Measurements from ENCODE around the gene AKT2. TPM values are rescaled to one million over a fixed set of nuclear protein-coding genes. Genes with fewer than 3 reads are reported as not detected.

The AKT2 gene
- total RNA-seq, 3 donors from 2014 or later, result 98.4 to 139 (median 103) TPM

DNA sequence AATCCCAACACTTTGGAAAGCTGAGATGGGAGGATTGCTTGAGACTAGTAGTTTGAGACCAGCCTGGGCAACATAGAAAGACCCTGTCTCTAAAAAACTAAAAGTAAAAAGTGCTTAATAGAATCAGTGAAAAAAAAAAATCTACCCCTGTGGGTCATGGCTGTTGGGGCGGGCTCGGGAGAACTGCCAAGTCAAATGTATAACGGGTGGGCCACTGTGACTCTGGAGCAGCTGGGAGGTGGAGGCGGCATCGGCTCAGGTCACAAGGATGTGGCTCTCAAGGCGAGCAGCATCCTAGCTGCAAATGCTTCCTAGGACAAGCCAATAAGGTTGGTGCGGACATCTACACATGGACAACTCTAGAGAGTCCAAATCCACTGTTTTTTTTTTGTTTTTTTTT is 32.2 kb upstream of the AKT2 start:
- Histone ChIP-seq H3K9me3 (no peaks in the 10 kb centered on the region), H3K36me3 (ENCODE audit: low read depth) (no peaks in the 10 kb centered on the region), H3K4me1 (ENCODE audit: low read depth) (no peaks in the 10 kb centered on the region), H3K4me3 (no peak overlapping the region)
- DNase-seq (no peak), ATAC-seq (no peak)
- intact Hi-C loops (cut with DNase I, micrococcal nuclease), result no loop called here
- TF ChIP-seq, protein P1, sequence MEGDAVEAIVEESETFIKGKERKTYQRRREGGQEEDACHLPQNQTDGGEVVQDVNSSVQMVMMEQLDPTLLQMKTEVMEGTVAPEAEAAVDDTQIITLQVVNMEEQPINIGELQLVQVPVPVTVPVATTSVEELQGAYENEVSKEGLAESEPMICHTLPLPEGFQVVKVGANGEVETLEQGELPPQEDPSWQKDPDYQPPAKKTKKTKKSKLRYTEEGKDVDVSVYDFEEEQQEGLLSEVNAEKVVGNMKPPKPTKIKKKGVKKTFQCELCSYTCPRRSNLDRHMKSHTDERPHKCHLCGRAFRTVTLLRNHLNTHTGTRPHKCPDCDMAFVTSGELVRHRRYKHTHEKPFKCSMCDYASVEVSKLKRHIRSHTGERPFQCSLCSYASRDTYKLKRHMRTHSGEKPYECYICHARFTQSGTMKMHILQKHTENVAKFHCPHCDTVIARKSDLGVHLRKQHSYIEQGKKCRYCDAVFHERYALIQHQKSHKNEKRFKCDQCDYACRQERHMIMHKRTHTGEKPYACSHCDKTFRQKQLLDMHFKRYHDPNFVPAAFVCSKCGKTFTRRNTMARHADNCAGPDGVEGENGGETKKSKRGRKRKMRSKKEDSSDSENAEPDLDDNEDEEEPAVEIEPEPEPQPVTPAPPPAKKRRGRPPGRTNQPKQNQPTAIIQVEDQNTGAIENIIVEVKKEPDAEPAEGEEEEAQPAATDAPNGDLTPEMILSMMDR (IDR thresholded peaks at IDR 0.05), result no peak

DNA sequence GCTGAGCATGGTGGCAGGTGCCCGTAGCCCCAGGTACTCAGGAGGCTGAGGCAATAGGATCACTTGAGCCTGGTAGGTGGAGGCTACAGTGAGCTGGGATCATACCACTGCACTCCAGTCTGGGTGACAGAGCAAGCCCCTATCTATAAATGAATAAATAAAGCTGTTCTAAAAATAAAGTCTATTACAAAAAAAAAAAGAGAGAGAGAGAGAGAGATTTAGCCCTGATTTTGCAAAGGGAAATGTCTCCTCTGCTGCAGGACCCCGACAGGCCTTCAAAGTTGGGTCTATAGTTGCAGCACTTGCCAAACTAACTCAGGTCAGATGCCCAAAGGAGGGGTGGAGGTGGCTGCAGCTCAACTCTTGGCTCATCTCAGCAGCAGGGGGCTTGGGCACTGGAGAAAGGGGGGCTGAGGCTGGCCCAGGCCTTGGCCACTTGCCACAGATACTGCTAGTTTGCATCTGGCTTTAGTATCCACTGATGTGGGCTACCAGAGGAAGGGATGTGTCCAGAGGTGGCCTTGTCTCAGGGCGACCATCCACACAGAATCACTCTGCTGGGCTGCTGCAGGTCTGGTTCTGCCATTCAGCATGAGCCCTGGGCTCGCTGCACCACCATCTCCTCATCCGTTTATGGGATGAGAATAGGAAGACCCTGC is 30.8 kb upstream of the AKT2 start:
- Histone ChIP-seq H3K4me3 (no peak overlapping the region), H3K9me3 (no peaks in the 10 kb centered on the region), H3K36me3 (ENCODE audit: low read depth) (no peaks in the 10 kb centered on the region), H3K4me1 (ENCODE audit: low read depth) (no peaks in the 10 kb centered on the region)
- TF ChIP-seq, protein P1 (IDR thresholded peaks at IDR 0.05), result no peak
- ATAC-seq, result no peak
- DNase-seq, result no peak
- intact Hi-C loops (cut with DNase I, micrococcal nuclease), result no loop called here

DNA sequence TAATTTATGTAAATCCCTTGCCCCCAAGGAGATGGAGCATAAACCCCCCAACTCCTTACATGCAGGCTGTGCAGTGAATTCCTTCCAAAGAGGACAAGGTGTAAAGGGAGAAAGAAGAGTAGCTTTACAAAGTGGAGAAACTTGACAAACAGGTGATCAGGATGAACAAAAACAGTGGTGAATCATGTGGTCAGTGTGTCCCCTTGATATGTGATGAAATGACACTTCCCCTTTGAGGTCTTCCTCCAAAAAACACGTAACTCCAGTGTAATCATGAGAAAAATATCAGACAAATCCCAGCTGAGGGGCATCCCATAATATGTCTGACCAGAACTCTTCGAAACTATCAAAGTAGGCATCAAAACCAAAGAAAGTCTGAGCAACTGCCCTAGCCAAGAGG is 29.5 kb upstream of the AKT2 start:
- no peak overlapping the region for H3K4me3 ChIP-seq
- no peaks in the 10 kb centered on the region for H3K9me3 ChIP-seq
- intact Hi-C loops (cut with DNase I, micrococcal nuclease), result no loop called here
- no peaks in the 10 kb centered on the region for H3K36me3 ChIP-seq (ENCODE audit: low read depth)
- no peaks in the 10 kb centered on the region for H3K4me1 ChIP-seq (ENCODE audit: low read depth)
- DNase-seq (no peak), ATAC-seq (no peak)
- TF ChIP-seq, protein P1 (IDR thresholded peaks at IDR 0.05), result no peak

DNA sequence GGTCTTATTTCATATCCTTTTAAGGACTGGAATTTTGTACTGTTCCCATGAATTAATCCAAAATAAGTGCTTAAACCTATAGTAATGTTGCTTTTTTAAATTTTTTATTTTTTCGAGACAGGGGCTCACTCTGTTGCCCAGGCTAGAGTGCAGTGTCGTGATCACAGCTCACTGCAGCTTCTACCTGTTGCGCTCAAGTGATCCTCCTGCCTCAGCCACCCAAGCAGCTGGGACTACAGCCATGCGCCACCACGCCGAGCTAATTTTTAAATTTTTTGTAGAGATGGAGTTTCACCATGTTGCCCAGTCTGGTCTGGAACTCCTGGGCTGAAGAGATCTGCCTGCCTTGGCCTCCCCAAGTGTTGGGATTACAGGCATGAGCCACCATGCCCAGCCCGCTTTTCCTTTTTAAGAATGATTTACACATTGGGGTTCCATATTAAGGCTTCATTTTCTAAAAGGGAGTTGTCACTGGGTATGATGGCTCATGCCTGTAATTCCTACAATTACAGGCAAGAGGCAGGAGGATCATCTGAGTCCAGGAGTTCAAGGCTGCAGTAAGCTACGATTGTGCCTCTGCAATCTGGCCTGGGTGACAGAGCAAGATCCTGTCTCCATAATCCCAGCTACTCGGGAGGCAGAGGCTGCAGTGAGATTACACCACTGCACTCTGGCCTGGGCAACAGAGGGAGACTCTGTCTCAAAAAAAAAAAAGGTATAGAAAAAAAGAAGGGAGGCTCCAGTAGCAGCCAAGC is 28.3 kb upstream of the AKT2 start:
- no peaks in the 10 kb centered on the region for H3K4me1 ChIP-seq (ENCODE audit: low read depth)
- TF ChIP-seq, protein P1 (IDR thresholded peaks at IDR 0.05), result no peak
- H3K4me3 ChIP-seq, result no peak overlapping the region
- H3K9me3 ChIP-seq, result no peaks in the 10 kb centered on the region
- DNase-seq (no peak), ATAC-seq (no peak)
- no peaks in the 10 kb centered on the region for H3K36me3 ChIP-seq (ENCODE audit: low read depth)
- intact Hi-C loops (cut with DNase I, micrococcal nuclease), result no loop called here

DNA sequence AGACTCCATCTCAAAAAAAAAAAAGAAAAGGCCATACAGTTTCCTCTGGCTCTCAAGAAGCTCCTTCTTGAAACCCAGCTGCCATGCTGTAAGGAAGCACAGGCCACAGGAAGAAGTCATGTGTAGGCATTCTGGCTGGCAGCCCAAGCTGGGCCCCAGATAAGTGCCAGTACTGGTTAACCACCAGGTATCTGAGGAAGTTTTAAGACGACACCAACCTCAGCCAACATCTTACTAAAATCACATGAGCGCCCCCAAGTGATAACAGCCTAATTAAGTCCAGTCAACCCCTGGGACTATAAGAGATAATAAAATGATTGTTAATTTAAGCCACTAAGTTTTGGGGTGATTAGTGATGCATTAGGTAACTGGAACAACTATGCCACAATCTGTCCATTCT is 27.4 kb upstream of the AKT2 start:
- ATAC-seq (no peak), DNase-seq (no peak)
- intact Hi-C loops (cut with DNase I, micrococcal nuclease), result no loop called here
- Histone ChIP-seq H3K4me1 (ENCODE audit: low read depth) (no peaks in the 10 kb centered on the region), H3K4me3 (no peak overlapping the region), H3K9me3 (no peaks in the 10 kb centered on the region), H3K36me3 (ENCODE audit: low read depth) (no peaks in the 10 kb centered on the region)
- TF ChIP-seq, protein P1 (IDR thresholded peaks at IDR 0.05), result no peak

All from mucosa of descending colon (tissue), 3 donors.